HG02943 (cell line): ENCODE results near the gene ZBTB25.

Experiments
- ATAC-seq: cut with Tn5 transposase; IDR thresholded peaks from one replicate; pipeline ENCODE4 v1.9.1; 2021; ENCODE audit warnings: mild to moderate bottlenecking, low read depth, moderate library complexity; ENCODE audit not compliant: unreplicated experiment

The ZBTB25 gene

GRCh38 chr14:64444140-64444539, 59.5 kb downstream of the ZBTB25 start:
- no peak for ATAC-seq

- ATAC-seq = no peak
Measured at GRCh38 chr14:64442300-64442988, 61.2 kb downstream of the ZBTB25 start.

- ATAC-seq = no peak
Measured at GRCh38 chr14:64440494-64440893, 63.1 kb downstream of the ZBTB25 start.

GRCh38 chr14:64439141-64439540, 64.5 kb downstream of the ZBTB25 start:
- no peak for ATAC-seq

- no peak for ATAC-seq
Measured at GRCh38 chr14:64438181-64438841, 65.3 kb downstream of the ZBTB25 start.

GRCh38 chr14:64434528-64434927, 69.1 kb downstream of the ZBTB25 start:
- no peak for ATAC-seq

- no peak for ATAC-seq
Measured at GRCh38 chr14:64423987-64424386, 79.7 kb downstream of the ZBTB25 start.

- no peak for ATAC-seq
Measured at GRCh38 chr14:64422756-64423155, 80.9 kb downstream of the ZBTB25 start.

- ATAC-seq = no peak
Measured at GRCh38 chr14:64422005-64422404, 81.6 kb downstream of the ZBTB25 start.

- ATAC-seq = no peak
Measured at GRCh38 chr14:64421166-64421565, 82.5 kb downstream of the ZBTB25 start.

- no peak for ATAC-seq
Measured at GRCh38 chr14:64419003-64419402, 84.6 kb downstream of the ZBTB25 start.

GRCh38 chr14:64417771-64418125, 85.9 kb downstream of the ZBTB25 start:
- no peak for ATAC-seq

- no peak for ATAC-seq
Measured at GRCh38 chr14:64417055-64417770, 86.4 kb downstream of the ZBTB25 start.

GRCh38 chr14:64416348-64416932, 87.2 kb downstream of the ZBTB25 start:
- ATAC-seq = no peak

- ATAC-seq = no peak
Measured at GRCh38 chr14:64412237-64412636, 91.4 kb downstream of the ZBTB25 start.

- ATAC-seq = no peak
Measured at GRCh38 chr14:64411001-64411400, 92.6 kb downstream of the ZBTB25 start.

- no peak for ATAC-seq
Measured at GRCh38 chr14:64410084-64410774, 93.4 kb downstream of the ZBTB25 start.

- no peak for ATAC-seq
Measured at GRCh38 chr14:64409126-64409920, 94.3 kb downstream of the ZBTB25 start.

- ATAC-seq = no peak
Measured at GRCh38 chr14:64407329-64407728, 96.3 kb downstream of the ZBTB25 start.

GRCh38 chr14:64405295-64405694, 98.3 kb downstream of the ZBTB25 start:
- no peak for ATAC-seq
